Measurements from ENCODE around the gene CHODL. TPM values are rescaled to one million over a fixed set of nuclear protein-coding genes. Genes with fewer than 3 reads are reported as not detected.

The CHODL gene
- polyA plus RNA-seq, 1 of the 3 experiments (the other 2 are of a cell fraction) = not detected

DNA sequence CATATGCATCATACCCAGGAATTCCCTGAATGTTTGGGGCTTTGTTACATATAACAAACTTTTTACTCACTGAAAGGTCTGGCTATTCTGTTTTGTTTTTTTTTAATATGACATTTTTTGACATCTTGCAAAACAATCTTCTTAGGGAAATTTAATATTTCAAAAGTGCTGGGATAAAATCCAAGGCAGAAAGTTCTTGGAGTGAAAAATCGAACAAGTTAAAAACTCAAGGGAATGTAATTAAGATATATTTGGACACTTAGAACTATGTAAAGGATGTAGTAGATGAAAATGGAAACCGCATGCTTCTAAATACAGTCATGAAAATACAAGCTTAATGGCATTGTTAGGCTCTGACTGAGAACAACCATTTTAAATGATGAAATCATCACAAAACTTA, 8.6 kb downstream of the CHODL start:
- TF ChIP-seq POLR2AphosphoS5 (IDR thresholded peaks at IDR 0.05; ENCODE audit: low read depth, low read length) = no peak
- TF ChIP-seq FOSL2 (IDR thresholded peaks at IDR 0.05; ENCODE audit: borderline replicate concordance, low read depth) = no peak
- TF ChIP-seq, protein P1, sequence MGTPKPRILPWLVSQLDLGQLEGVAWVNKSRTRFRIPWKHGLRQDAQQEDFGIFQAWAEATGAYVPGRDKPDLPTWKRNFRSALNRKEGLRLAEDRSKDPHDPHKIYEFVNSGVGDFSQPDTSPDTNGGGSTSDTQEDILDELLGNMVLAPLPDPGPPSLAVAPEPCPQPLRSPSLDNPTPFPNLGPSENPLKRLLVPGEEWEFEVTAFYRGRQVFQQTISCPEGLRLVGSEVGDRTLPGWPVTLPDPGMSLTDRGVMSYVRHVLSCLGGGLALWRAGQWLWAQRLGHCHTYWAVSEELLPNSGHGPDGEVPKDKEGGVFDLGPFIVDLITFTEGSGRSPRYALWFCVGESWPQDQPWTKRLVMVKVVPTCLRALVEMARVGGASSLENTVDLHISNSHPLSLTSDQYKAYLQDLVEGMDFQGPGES (IDR thresholded peaks at IDR 0.05; ENCODE audit: low read depth, low read length) = no peak
- TF ChIP-seq TEAD4 (IDR thresholded peaks at IDR 0.05; ENCODE audit: borderline replicate concordance, insufficient read depth) = no peak
- Histone ChIP-seq H3K4me2 (no peak overlapping the region), H3F3A (replicated peaks; ENCODE audit: insufficient read depth) (no peaks in the 10 kb centered on the region), H3K9me2 (no peaks in the 10 kb centered on the region; the same call in 1 of the 2 replicates), H4K20me1 (ENCODE audit: insufficient read depth) (no peaks in the 10 kb centered on the region), H3K79me2 (ENCODE audit: insufficient read depth) (no peaks in the 10 kb centered on the region), H2AFZ (ENCODE audit: low read depth) (no peak overlapping the region), H3K4me1 (ENCODE audit: control insufficient read depth in 1 of 2, insufficient read depth in 2 of 2, low read depth in 1 of 2, low read length in 1 of 2) (no peaks in the 10 kb centered on the region; a peak in 1 of 4 replicates), H3K27me3 (ENCODE audit: insufficient read depth) (no peaks in the 10 kb centered on the region), H3K9ac (no peak overlapping the region), H3K4me3 (ENCODE audit: low read depth in 2 of 2, low read length in 1 of 2) (no peak overlapping the region), H3K9me3 (no peaks in the 10 kb centered on the region), H3K27ac (ENCODE audit: low read depth in 2 of 2, low read length in 1 of 2) (no peak overlapping the region), H3K36me3 (replicated peaks in 1 of 2; ENCODE audit: control insufficient read depth in 1 of 2, insufficient read depth in 2 of 2, low read length in 1 of 2) (no peaks in the 10 kb centered on the region)
- DNase-seq = no peak
- ChIA-PET CTCF (interaction anchor here (1.5 kb wide), 1 partner anchor 213 kb away, joined by 3 read pairs; no protein-coding TSS in a partner anchor), POLR2A (no interaction called here)
- 6% methylated on average over 2 of the region's 2 CpGs for WGBS (ENCODE audit: low lambda C conversion rate)

DNA sequence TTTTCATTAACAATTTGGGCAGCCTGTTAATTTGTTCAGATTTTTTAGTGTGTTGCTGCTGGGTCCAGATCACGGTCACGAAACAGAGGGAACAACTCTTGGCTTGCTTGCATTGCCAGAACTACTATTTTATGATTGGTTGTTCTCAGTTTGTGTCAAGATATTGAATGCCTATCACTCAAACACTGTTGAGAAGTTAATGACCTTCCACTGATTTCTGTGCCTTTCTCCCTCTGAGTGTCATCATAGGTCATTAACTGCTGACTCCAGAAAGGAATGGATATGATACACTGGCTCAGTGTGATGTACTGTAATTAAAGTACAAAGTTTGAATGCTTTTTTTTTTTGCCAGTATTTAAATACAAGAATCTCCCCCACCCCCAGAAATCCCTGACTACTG, 9.2 kb downstream of the CHODL start:
- no peaks in the 10 kb centered on the region for H3K79me2 ChIP-seq (ENCODE audit: insufficient read depth)
- 12% methylated on average over 2 of the region's 2 CpGs for WGBS (ENCODE audit: low lambda C conversion rate)
- CTCF ChIA-PET = no interaction called here
- H3K27ac ChIP-seq (ENCODE audit: low read depth in 2 of 2, low read length in 1 of 2) = no peak overlapping the region
- H3F3A ChIP-seq (replicated peaks; ENCODE audit: insufficient read depth) = no peaks in the 10 kb centered on the region
- H4K20me1 ChIP-seq (ENCODE audit: insufficient read depth) = no peaks in the 10 kb centered on the region
- H3K4me1 ChIP-seq (ENCODE audit: control insufficient read depth in 1 of 2, insufficient read depth in 2 of 2, low read depth in 1 of 2, low read length in 1 of 2) = no peaks in the 10 kb centered on the region; a peak in 1 of 4 replicates
- POLR2A ChIA-PET = no interaction called here
- no peaks in the 10 kb centered on the region for H3K27me3 ChIP-seq (ENCODE audit: insufficient read depth)
- DNase-seq = no peak
- no peaks in the 10 kb centered on the region; the same call in 1 of the 2 replicates for H3K9me2 ChIP-seq
- no peak overlapping the region for H3K9ac ChIP-seq
- no peaks in the 10 kb centered on the region for H3K9me3 ChIP-seq
- H2AFZ ChIP-seq (ENCODE audit: low read depth) = no peak overlapping the region
- H3K4me2 ChIP-seq = no peak overlapping the region
- no peak overlapping the region for H3K4me3 ChIP-seq (ENCODE audit: low read depth in 2 of 2, low read length in 1 of 2)
- no peaks in the 10 kb centered on the region for H3K36me3 ChIP-seq (replicated peaks in 1 of 2; ENCODE audit: control insufficient read depth in 1 of 2, insufficient read depth in 2 of 2, low read length in 1 of 2)
- TF ChIP-seq PBX3 (IDR thresholded peaks at IDR 0.05) (no peak), MEF2A (IDR thresholded peaks at IDR 0.05; ENCODE audit: borderline replicate concordance, low read depth) (no peak), YY1 (IDR thresholded peaks at IDR 0.05; ENCODE audit: low read depth) (no peak), NRF1 (IDR thresholded peaks at IDR 0.05; ENCODE audit: low read depth, low read length) (no peak)
- TF ChIP-seq, protein P2, sequence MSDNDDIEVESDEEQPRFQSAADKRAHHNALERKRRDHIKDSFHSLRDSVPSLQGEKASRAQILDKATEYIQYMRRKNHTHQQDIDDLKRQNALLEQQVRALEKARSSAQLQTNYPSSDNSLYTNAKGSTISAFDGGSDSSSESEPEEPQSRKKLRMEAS (IDR thresholded peaks at IDR 0.05; ENCODE audit: low read depth) = no peak

DNA sequence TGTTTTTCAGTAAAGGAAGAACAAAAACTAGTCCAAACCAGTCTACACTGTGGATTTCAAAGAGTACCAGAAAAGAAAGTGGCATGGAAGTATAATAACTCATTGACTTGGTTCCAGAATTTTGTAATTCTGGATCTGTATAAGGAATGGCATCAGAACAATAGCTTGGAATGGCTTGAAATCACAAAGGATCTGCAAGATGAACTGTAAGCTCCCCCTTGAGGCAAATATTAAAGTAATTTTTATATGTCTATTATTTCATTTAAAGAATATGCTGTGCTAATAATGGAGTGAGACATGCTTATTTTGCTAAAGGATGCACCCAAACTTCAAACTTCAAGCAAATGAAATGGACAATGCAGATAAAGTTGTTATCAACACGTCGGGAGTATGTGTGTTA, 21.3 kb downstream of the CHODL start:
- peak; percentile 28; the same call in 1 of the 2 replicates for TF ChIP-seq CTCF (IDR thresholded peaks at IDR 0.05)
- no peak for TF ChIP-seq NRF1 (IDR thresholded peaks at IDR 0.05; ENCODE audit: low read depth, low read length)
- no peak for TF ChIP-seq PBX3 (IDR thresholded peaks at IDR 0.05)
- TF ChIP-seq YY1 (IDR thresholded peaks at IDR 0.05; ENCODE audit: low read depth) = no peak
- no peak for TF ChIP-seq EZH2phosphoT487 (IDR thresholded peaks at IDR 0.05; ENCODE audit: borderline replicate concordance, low read depth)
- no peak for TF ChIP-seq FOSL2 (IDR thresholded peaks at IDR 0.05; ENCODE audit: borderline replicate concordance, low read depth)
- no peak overlapping the region for H2AFZ ChIP-seq (ENCODE audit: low read depth)
- H3K79me2 ChIP-seq (ENCODE audit: insufficient read depth) = no peaks in the 10 kb centered on the region
- H3K27ac ChIP-seq (ENCODE audit: low read depth in 2 of 2, low read length in 1 of 2) = no peak overlapping the region
- H3K4me2 ChIP-seq = no peak overlapping the region
- WGBS (ENCODE audit: low lambda C conversion rate) = 13% methylated on average over 2 of the region's 2 CpGs
- H3K9me2 ChIP-seq = no peaks in the 10 kb centered on the region
- no peak overlapping the region for H3K9ac ChIP-seq
- ChIA-PET CTCF (interaction anchor here (1.8 kb wide), 1 partner anchor 10 kb away, joined by 6 read pairs; no protein-coding TSS in a partner anchor), POLR2A (no interaction called here)
- H4K20me1 ChIP-seq (ENCODE audit: insufficient read depth) = no peaks in the 10 kb centered on the region
- no peaks in the 10 kb centered on the region for H3F3A ChIP-seq (replicated peaks; ENCODE audit: insufficient read depth)
- H3K9me3 ChIP-seq = no peaks in the 10 kb centered on the region
- no peaks in the 10 kb centered on the region for H3K27me3 ChIP-seq (ENCODE audit: insufficient read depth)
- no peaks in the 10 kb centered on the region for H3K4me1 ChIP-seq (ENCODE audit: control insufficient read depth in 1 of 2, insufficient read depth in 2 of 2, low read depth in 1 of 2, low read length in 1 of 2)
- H3K4me3 ChIP-seq (ENCODE audit: low read depth in 2 of 2, low read length in 1 of 2) = no peak overlapping the region
- no peaks in the 10 kb centered on the region for H3K36me3 ChIP-seq (replicated peaks in 1 of 2; ENCODE audit: control insufficient read depth in 1 of 2, insufficient read depth in 2 of 2, low read length in 1 of 2)
- DNase-seq = no peak
